H1 (cell line): ENCODE results near the gene GPATCH4. TPM values are rescaled to one million over a fixed set of nuclear protein-coding genes. Genes with fewer than 3 reads are reported as not detected.
A peak's percentile ranks its signal among the peaks of the same experiment; 100 is the strongest.

Experiments
- CTCF ChIA-PET: fragments of 300-600 bp; sonication (Branson Sonifier 250); formaldehyde crosslinking; loops from one replicate; lab custom pipeline; 2021; ENCODE audit not compliant: partially characterized antibody; lab: Charles Lee
- POLR2A ChIA-PET: fragments of 300-600 bp; sonication (Branson Sonifier 250); formaldehyde crosslinking; loops from one replicate; lab custom pipeline; 2021; ENCODE audit warnings: inconsistent platforms; ENCODE audit not compliant: partially characterized antibody; lab: Charles Lee
- DNase-seq, 2 experiments: peaks; one replicate each; pipeline versions ENCODE4 v3.0.0 to v3.0.0-alpha.2; 2010 to 2022; ENCODE audit warnings: low spot score in 2 of 2, low read depth in 1 of 2, mixed read lengths in 1 of 2
- FAIRE-seq: peaks from 2 replicates; lab custom pipeline; 2011; peaks lifted over from hg19 to GRCh38; lab: Jason Lieb, UNC
- H2AFZ ChIP-seq: 2 replicates; pipeline ENCODE4 v1.8.1; 2012; ENCODE audit warnings: low read length, inconsistent platforms
- H2AK5ac ChIP-seq: 2 replicates; pipeline ENCODE4 v1.6.1; 2013; ENCODE audit warnings: low read depth, low read length
- H2BK120ac ChIP-seq: replicated peaks from 2 replicates; pipeline ENCODE3; 2013; ENCODE audit warnings: low read depth, low read length, inconsistent platforms
- H2BK12ac ChIP-seq: 2 replicates; pipeline ENCODE4 v1.6.1; 2013; ENCODE audit warnings: low read depth, low read length
- H2BK15ac ChIP-seq: 2 replicates; pipeline ENCODE4 v1.6.1; 2013; ENCODE audit warnings: low read length
- H2BK20ac ChIP-seq: 2 replicates; pipeline ENCODE4 v1.6.1; 2013; ENCODE audit warnings: low read length
- H2BK5ac ChIP-seq: 2 replicates; pipeline ENCODE4 v1.6.1; 2013; ENCODE audit warnings: low read depth, low read length
- H3K14ac ChIP-seq: 2 replicates; pipeline ENCODE4 v1.6.1; 2013; ENCODE audit warnings: inconsistent platforms; ENCODE audit not compliant: insufficient read length
- H3K18ac ChIP-seq: 2 replicates; pipeline ENCODE4 v1.6.1; 2013; ENCODE audit warnings: low read length; ENCODE audit errors: extremely low read depth
- H3K23ac ChIP-seq: 2 replicates; pipeline ENCODE4 v1.6.1; 2013; ENCODE audit warnings: inconsistent platforms; ENCODE audit not compliant: insufficient read length
- H3K23me2 ChIP-seq: 2 replicates; pipeline ENCODE4 v1.6.1; 2013; ENCODE audit warnings: low read depth, low read length
- H3K27ac ChIP-seq: 2 replicates; pipeline ENCODE4 v1.6.1; 2011; ENCODE audit warnings: low read depth, low read length, inconsistent platforms
- H3K27me3 ChIP-seq, 4 experiments: replicated peaks in 1 of 4; 1 replicate in 1 of 4; 2 replicates in 3 of 4; pipeline versions ENCODE4 v1.6.1 to v1.8.1; 2011 to 2013; ENCODE audit warnings: low read length in 3 of 4, mild to moderate bottlenecking in 3 of 4, inconsistent platforms in 2 of 4, mixed read lengths in 2 of 4, moderate library complexity in 1 of 4; ENCODE audit not compliant: control insufficient read depth in 3 of 4, insufficient read depth in 3 of 4; ENCODE audit errors: extremely low read depth in 1 of 4
- H3K36me3 ChIP-seq, 4 experiments: 2 replicates each; pipeline versions ENCODE4 v1.6.1 to v1.8.1; 2011 to 2013; ENCODE audit warnings: mild to moderate bottlenecking in 4 of 4, low read length in 3 of 4, moderate library complexity in 2 of 4, control low read depth in 1 of 4, inconsistent platforms in 1 of 4; ENCODE audit not compliant: insufficient read depth in 4 of 4, control insufficient read depth in 2 of 4
- H3K4ac ChIP-seq: replicated peaks from 2 replicates; pipeline ENCODE3; 2013; ENCODE audit warnings: low read length, low read depth, mixed read lengths, inconsistent platforms; ENCODE audit not compliant: insufficient read length
- H3K4me1 ChIP-seq, 4 experiments: replicated peaks in 1 of 4; 1 replicate in 1 of 4; 2 replicates in 3 of 4; pipeline versions ENCODE4 v1.6.1 to v1.8.1; 2011 to 2013; ENCODE audit warnings: low read length in 3 of 4, inconsistent platforms in 2 of 4, mixed read lengths in 1 of 4; ENCODE audit not compliant: insufficient read depth in 4 of 4, control insufficient read depth in 3 of 4
- H3K4me2 ChIP-seq, 2 experiments: 2 replicates each; pipeline versions ENCODE4 v1.6.1 to v1.8.1; 2011 to 2013; ENCODE audit warnings: low read depth in 2 of 2, low read length in 2 of 2, control low read depth in 1 of 2, inconsistent platforms in 1 of 2, mild to moderate bottlenecking in 1 of 2; ENCODE audit not compliant: insufficient read depth in 1 of 2
- H3K4me3 ChIP-seq, 4 experiments: fragments of 200-600, 300-600 bp in 1 of 4; sonication (generic), shearing (Covaris generic), sonication (Bioruptor Twin) in 1 of 4; 2 replicates each; pipeline versions ENCODE4 v1.5.1 to v1.8.1; 2011 to 2016; ENCODE audit warnings: low read length in 4 of 4, low read depth in 3 of 4, control low read depth in 2 of 4, inconsistent platforms in 2 of 4, mild to moderate bottlenecking in 2 of 4, mixed read lengths in 1 of 4, moderate library complexity in 1 of 4; ENCODE audit not compliant: insufficient read depth in 2 of 4; ENCODE audit errors: extremely low read depth in 1 of 4
- H3K56ac ChIP-seq: replicated peaks from 2 replicates; pipeline ENCODE3; 2013; ENCODE audit warnings: low read depth, mild to moderate bottlenecking, mixed read lengths, low read length, inconsistent platforms; ENCODE audit not compliant: insufficient read length
- H3K79me1 ChIP-seq: 2 replicates; pipeline ENCODE4 v1.6.1; 2013; ENCODE audit warnings: low read depth, low read length, control low read depth
- H3K79me2 ChIP-seq, 2 experiments: 2 replicates each; pipeline versions ENCODE4 v1.6.1 to v1.8.1; 2012 to 2013; ENCODE audit warnings: low read length in 2 of 2, mild to moderate bottlenecking in 2 of 2, inconsistent platforms in 1 of 2; ENCODE audit not compliant: insufficient read depth in 2 of 2, control insufficient read depth in 1 of 2
- H3K9ac ChIP-seq, 4 experiments: replicated peaks in 1 of 4; 1 replicate in 1 of 4; 2 replicates in 3 of 4; pipeline versions ENCODE4 v1.6.1 to v1.8.1; 2011 to 2013; ENCODE audit warnings: low read depth in 3 of 4, low read length in 3 of 4, control low read depth in 2 of 4, mild to moderate bottlenecking in 2 of 4, moderate library complexity in 2 of 4, inconsistent platforms in 1 of 4; ENCODE audit errors: extremely low read depth in 1 of 4
- H3K9me3 ChIP-seq, 2 experiments: 2 replicates each; pipeline versions ENCODE4 v1.6.1 to v1.8.1; 2012 to 2013; ENCODE audit warnings: mild to moderate bottlenecking in 2 of 2, moderate library complexity in 2 of 2, control low read depth in 1 of 2, inconsistent platforms in 1 of 2, low read depth in 1 of 2, low read length in 1 of 2, mixed read lengths in 1 of 2; ENCODE audit not compliant: insufficient read depth in 2 of 2
- H4K20me1 ChIP-seq, 2 experiments: replicated peaks in 1 of 2; 2 replicates each; pipeline versions ENCODE3 to v1.8.1; 2011 to 2013; ENCODE audit warnings: inconsistent platforms in 2 of 2, low read length in 2 of 2, mild to moderate bottlenecking in 1 of 2; ENCODE audit not compliant: insufficient read depth in 2 of 2, control insufficient read depth in 1 of 2
- H4K5ac ChIP-seq: 2 replicates; pipeline ENCODE4 v1.6.1; 2013; ENCODE audit warnings: low read length, low read depth, mixed read lengths, inconsistent platforms; ENCODE audit not compliant: insufficient read length
- H4K8ac ChIP-seq: 2 replicates; pipeline ENCODE4 v1.8.0; 2013; ENCODE audit warnings: mild to moderate bottlenecking, moderate library complexity, low read length, inconsistent platforms; ENCODE audit not compliant: insufficient read depth; ENCODE audit errors: extremely low read depth
- H4K91ac ChIP-seq: replicated peaks from 2 replicates; pipeline ENCODE3; 2013; ENCODE audit warnings: low read length, mixed read lengths, inconsistent platforms; ENCODE audit not compliant: insufficient read length
- ASH2L ChIP-seq: fragments of 200-600, 300-600 bp; sonication (generic); IDR thresholded peaks from one replicate; pipeline ENCODE4 v1.7.1; 2017; ENCODE audit warnings: low read length
- CREB1 ChIP-seq: IDR thresholded peaks from 2 replicates; pipeline ENCODE4 v1.6.1; 2012; ENCODE audit warnings: inconsistent platforms
- POU5F1 ChIP-seq: IDR thresholded peaks from 2 replicates; pipeline ENCODE4 v1.6.1; 2011; ENCODE audit warnings: low read depth, mild to moderate bottlenecking, low read length, moderate library complexity
- SAP30 ChIP-seq: fragments of 300-600 bp; sonication (generic); IDR thresholded peaks from 2 replicates; pipeline ENCODE4 v1.7.1; 2012; ENCODE audit warnings: low read length, moderate library complexity, mild to moderate bottlenecking, inconsistent platforms; ENCODE audit not compliant: insufficient read depth, insufficient replicate concordance
- SP4 ChIP-seq: IDR thresholded peaks from 2 replicates; pipeline ENCODE4 v1.6.1; 2012; ENCODE audit warnings: low read length, inconsistent platforms
- TCF12 ChIP-seq: IDR thresholded peaks from 2 replicates; pipeline ENCODE4 v1.6.1; 2011; ENCODE audit warnings: low read depth, mild to moderate bottlenecking, low read length
- ZNF274 ChIP-seq: IDR thresholded peaks from 2 replicates; pipeline ENCODE4 v1.7.0; 2012; ENCODE audit warnings: low read length, borderline replicate concordance; ENCODE audit errors: extremely low read depth
- WGBS, 2 experiments: shearing (Covaris generic) in 1 of 2; methylation state at CpG; one replicate each; pipeline versions ENCODE4 v1.1.6 to v1.1.7; 2013 to 2015; ENCODE audit warnings: low lambda C conversion rate in 2 of 2, mixed read lengths in 2 of 2, inconsistent platforms in 1 of 2, low coverage in 1 of 2, missing lambda C conversion rate in 1 of 2; ENCODE audit not compliant: insufficient replicate concordance in 2 of 2, insufficient coverage in 1 of 2, insufficient read length in 1 of 2; ENCODE audit errors: extremely low coverage in 1 of 2, missing lambda C conversion rate in 1 of 2; 5-methylcytosine and 5-hydroxymethylcytosine counted together
- polyA plus RNA-seq, 7 experiments: library from polyadenylated mRNA; depleted of rRNA in 3 of 7; stranded (reverse) in 5 of 7; unstranded in 2 of 7; fragments of >200 nt in 5 of 7; fragments of 200-250 nt in 2 of 7; gene quantifications; 1 replicate in 5 of 7; 2 replicates in 1 of 7; 4 replicates in 1 of 7; pipeline versions ENCODE4 v1.2.1 to v1.2.3, GENCODE V29; 2011 to 2013; ENCODE audit warnings: missing spikeins in 2 of 7, mixed read lengths in 2 of 7
- total RNA-seq: library from RNA; stranded (reverse); fragmentation: NEBNext Ultra II Directional; extraction: Animal tissue kit (Norgen Biotek cat#: 25700); gene quantifications from 2 replicates; pipeline ENCODE4 v1.2.1, GENCODE V29; 2021

Gene GPATCH4
- total and polyA plus RNA-seq, 2 of the 8 experiments (the other 6 are each of a cell fraction or from before 2014, with no cell fraction given): 20.5 to 47.9 TPM

- H3K4me2 ChIP-seq: no peak overlapping the region; a peak in 1 of 4 replicates
- H3K79me1 ChIP-seq: no peaks in the 10 kb centered on the region
- no peak overlapping the region for H4K5ac ChIP-seq
- H3K18ac ChIP-seq: no peak overlapping the region
- H2BK20ac ChIP-seq: no peak overlapping the region
- H4K20me1 ChIP-seq: peaks cover 0 to 1% of the 10 kb centered on the region in 2 experiments
- no peak overlapping the region for H3K27ac ChIP-seq
- CTCF ChIA-PET: interaction anchor here (0.6 to 43.0 kb wide), 14 partner anchors 7 to 112 kb away, joined by 3 to 868 read pairs (median 22); partner anchors contain the start of genes BCAN, CRABP2 and NES
- no peak overlapping the region for H2BK5ac ChIP-seq
- H2BK120ac ChIP-seq: no peak overlapping the region
- no peak overlapping the region for H2AK5ac ChIP-seq
- peaks cover 31 to 60% (median 45%) of the 10 kb centered on the region in 4 experiments for H3K27me3 ChIP-seq
- H4K8ac ChIP-seq: no peak overlapping the region
- POLR2A ChIA-PET: interaction anchor here (1.4 to 5.8 kb wide), 3 partner anchors 11 to 53 kb away, joined by 3 to 46 read pairs (median 9); partner anchors contain the start of genes BCAN and NES
- peaks cover 20% of the 10 kb centered on the region; the same call in 1 of the 2 replicates for H3K23me2 ChIP-seq
- DNase-seq (no peak), FAIRE-seq (no peak)
- H3K4ac ChIP-seq: no peak overlapping the region
- no peaks in the 10 kb centered on the region for H3K9me3 ChIP-seq
- H3K36me3 ChIP-seq: no peaks in the 10 kb centered on the region; a peak in 1 of 8 replicates
- H3K4me3 ChIP-seq: no peak overlapping the region
- H3K14ac ChIP-seq: no peak overlapping the region
- H2BK15ac ChIP-seq: peak overlapping the region; percentile 31; the same call in 1 of the 2 replicates
- no peak overlapping the region for H3K23ac ChIP-seq
- TF ChIP-seq ZNF274 (no peak), CREB1 (no peak), SP4 (no peak), ASH2L (no peak), TCF12 (no peak), POU5F1 (no peak), SAP30 (no peak)
- H3K4me1 ChIP-seq: peaks cover 0 to 9% (median 2%) of the 10 kb centered on the region in 4 experiments; a peak in 5 of 7 replicates
- WGBS, 2 experiments: 92% methylated on average over 6 of the region's 6 CpGs; no CpG with 5 or more reads in 1 of the 2 experiments
- H2BK12ac ChIP-seq: no peak overlapping the region
- no peaks in the 10 kb centered on the region for H3K79me2 ChIP-seq
- H3K9ac ChIP-seq: no peak overlapping the region
- H4K91ac ChIP-seq: peak overlapping the region; percentile 6
- no peak overlapping the region for H2AFZ ChIP-seq
- no peak overlapping the region for H3K56ac ChIP-seq
These were observed 21.5 kb upstream of the GPATCH4 start for GRCh38 chr1:156622581-156623297.
